Ovary (tissue), 3 donors: Measurements from ENCODE around the gene PHOSPHO2.

Experiments
- POLR2A ChIP-seq: fragments of 450-650 bp; IDR thresholded peaks from one replicate; pipeline ENCODE4 v1.6.1; 2017; ENCODE audit warnings: antibody characterized with exemption, mild to moderate bottlenecking, moderate library complexity
- TF ChIP-seq, protein P1 (sequence below), 3 donors: fragments of 450-650 bp in 2 of 3; fragments of 200-600 bp in 1 of 3; IDR thresholded peaks; one replicate each; pipeline versions ENCODE4 v1.5.1 to v1.8.0; 2016 to 2022; ENCODE audit warnings: antibody characterized with exemption in 3 of 3, mild to moderate bottlenecking in 1 of 3
- donor health status: DM: no; HTN: no; CAD: no.

DNA sequence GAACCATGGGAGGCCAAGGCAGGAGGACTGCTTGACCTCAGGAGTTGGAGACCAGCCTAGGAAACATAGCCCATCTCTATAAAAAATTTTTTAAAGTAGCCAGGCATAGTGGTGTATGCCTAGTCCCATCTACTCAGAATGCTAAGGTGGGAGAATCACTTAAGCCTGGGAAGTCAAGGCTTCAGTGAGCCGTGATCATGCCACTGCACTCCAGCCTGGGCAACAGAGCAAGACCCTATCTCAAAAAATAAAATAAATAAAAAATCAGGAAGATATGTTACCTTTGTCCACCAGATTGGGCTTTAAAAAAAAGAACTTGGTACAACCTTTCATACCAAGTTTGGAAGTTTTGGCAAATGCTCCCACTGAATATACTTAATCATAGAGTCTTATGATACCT, 35.4 kb upstream of the PHOSPHO2 start:
- TF ChIP-seq, protein P1, sequence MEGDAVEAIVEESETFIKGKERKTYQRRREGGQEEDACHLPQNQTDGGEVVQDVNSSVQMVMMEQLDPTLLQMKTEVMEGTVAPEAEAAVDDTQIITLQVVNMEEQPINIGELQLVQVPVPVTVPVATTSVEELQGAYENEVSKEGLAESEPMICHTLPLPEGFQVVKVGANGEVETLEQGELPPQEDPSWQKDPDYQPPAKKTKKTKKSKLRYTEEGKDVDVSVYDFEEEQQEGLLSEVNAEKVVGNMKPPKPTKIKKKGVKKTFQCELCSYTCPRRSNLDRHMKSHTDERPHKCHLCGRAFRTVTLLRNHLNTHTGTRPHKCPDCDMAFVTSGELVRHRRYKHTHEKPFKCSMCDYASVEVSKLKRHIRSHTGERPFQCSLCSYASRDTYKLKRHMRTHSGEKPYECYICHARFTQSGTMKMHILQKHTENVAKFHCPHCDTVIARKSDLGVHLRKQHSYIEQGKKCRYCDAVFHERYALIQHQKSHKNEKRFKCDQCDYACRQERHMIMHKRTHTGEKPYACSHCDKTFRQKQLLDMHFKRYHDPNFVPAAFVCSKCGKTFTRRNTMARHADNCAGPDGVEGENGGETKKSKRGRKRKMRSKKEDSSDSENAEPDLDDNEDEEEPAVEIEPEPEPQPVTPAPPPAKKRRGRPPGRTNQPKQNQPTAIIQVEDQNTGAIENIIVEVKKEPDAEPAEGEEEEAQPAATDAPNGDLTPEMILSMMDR (IDR thresholded peaks at IDR 0.05) = no peak
- TF ChIP-seq POLR2A = no peak
